ENCODE results near the gene EFCAB11. TPM values are rescaled to one million over a fixed set of nuclear protein-coding genes. Genes with fewer than 3 reads are reported as not detected.
A peak's percentile ranks its signal among the peaks of the same experiment; 100 is the strongest.
"Not testable (repeated sequence)": the region's sequence is repeated elsewhere in the genome, so short reads cannot be mapped to it uniquely, and the experiment has no call there.

The EFCAB11 gene
- total and polyA plus RNA-seq, 2 donors: 6.5 to 14.2 TPM

- no peak overlapping the region for H3K27ac ChIP-seq (ENCODE audit: low read depth)
- no peaks in the 10 kb centered on the region for H3K4me1 ChIP-seq (ENCODE audit: insufficient read depth)
- 52% methylated on average over 2 of the region's 2 CpGs for WGBS
- H3K4me3 ChIP-seq (ENCODE audit: low read depth, low read length): no peak overlapping the region
- no peaks in the 10 kb centered on the region for H3K36me3 ChIP-seq (ENCODE audit: insufficient read depth)
- DNase-seq (ENCODE audit: extremely low spot score): no peak
These were observed 42.3 kb downstream of the EFCAB11 start for GRCh38 chr14:89912221-89912620.

GRCh38 chr14:89911010-89911919, 43.3 kb downstream of the EFCAB11 start:
- no peak overlapping the region for H3K27ac ChIP-seq (ENCODE audit: low read depth)
- 33% methylated on average over 11 of the region's 11 CpGs for WGBS

GRCh38 chr14:89910691-89911009, 43.9 kb downstream of the EFCAB11 start:
- no peak for DNase-seq (ENCODE audit: extremely low spot score)
- Histone ChIP-seq H3K36me3 (ENCODE audit: insufficient read depth) (no peaks in the 10 kb centered on the region), H3K27ac (ENCODE audit: low read depth) (no peak overlapping the region), H3K4me1 (ENCODE audit: insufficient read depth) (no peaks in the 10 kb centered on the region), H3K4me3 (ENCODE audit: low read depth, low read length) (no peak overlapping the region)
- WGBS: 27% methylated on average over 5 of the region's 5 CpGs

More at GRCh38 chr14:89911010-89911919, 43.3 kb downstream of the EFCAB11 start:
- H3K36me3 ChIP-seq (ENCODE audit: insufficient read depth): no peaks in the 10 kb centered on the region
- H3K4me3 ChIP-seq (ENCODE audit: low read depth, low read length): no peak overlapping the region
- H3K4me1 ChIP-seq (ENCODE audit: insufficient read depth): no peaks in the 10 kb centered on the region
- no peak for DNase-seq (ENCODE audit: extremely low spot score)

GRCh38 chr14:89909586-89909985, 44.9 kb downstream of the EFCAB11 start:
- no peak overlapping the region for H3K27ac ChIP-seq (ENCODE audit: low read depth)
- no peaks in the 10 kb centered on the region for H3K4me1 ChIP-seq (ENCODE audit: insufficient read depth)
- H3K36me3 ChIP-seq (ENCODE audit: insufficient read depth): no peaks in the 10 kb centered on the region
- H3K4me3 ChIP-seq (ENCODE audit: low read depth, low read length): no peak overlapping the region
- no peak for DNase-seq (ENCODE audit: extremely low spot score)
- 93% methylated on average over 9 of the region's 9 CpGs for WGBS

- Histone ChIP-seq H3K4me3 (ENCODE audit: low read depth, low read length) (no peak overlapping the region), H3K4me1 (ENCODE audit: insufficient read depth) (no peaks in the 10 kb centered on the region), H3K36me3 (ENCODE audit: insufficient read depth) (no peaks in the 10 kb centered on the region), H3K27ac (ENCODE audit: low read depth) (no peak overlapping the region)
- WGBS: 95% methylated on average over 9 of the region's 9 CpGs
- no peak for DNase-seq (ENCODE audit: extremely low spot score)
These were observed 45.6 kb downstream of the EFCAB11 start for GRCh38 chr14:89908712-89909450.

GRCh38 chr14:89907655-89908054, 46.9 kb downstream of the EFCAB11 start:
- no peak overlapping the region for H3K27ac ChIP-seq (ENCODE audit: low read depth)
- no peaks in the 10 kb centered on the region for H3K36me3 ChIP-seq (ENCODE audit: insufficient read depth)
- DNase-seq (ENCODE audit: extremely low spot score): no peak
- no peak overlapping the region for H3K4me3 ChIP-seq (ENCODE audit: low read depth, low read length)
- 83% methylated on average over 4 of the region's 4 CpGs for WGBS
- H3K4me1 ChIP-seq (ENCODE audit: insufficient read depth): no peaks in the 10 kb centered on the region

GRCh38 chr14:89906000-89906399, 48.5 kb downstream of the EFCAB11 start:
- DNase-seq (ENCODE audit: extremely low spot score): no peak
- H3K4me3 ChIP-seq (ENCODE audit: low read depth, low read length): no peak overlapping the region
- no peaks in the 10 kb centered on the region for H3K36me3 ChIP-seq (ENCODE audit: insufficient read depth)
- H3K4me1 ChIP-seq (ENCODE audit: insufficient read depth): no peaks in the 10 kb centered on the region
- no peak overlapping the region for H3K27ac ChIP-seq (ENCODE audit: low read depth)

GRCh38 chr14:89903340-89903952, 51.1 kb downstream of the EFCAB11 start:
- Histone ChIP-seq H3K36me3 (ENCODE audit: insufficient read depth) (no peaks in the 10 kb centered on the region), H3K4me1 (ENCODE audit: insufficient read depth) (no peaks in the 10 kb centered on the region), H3K27ac (ENCODE audit: low read depth) (no peak overlapping the region), H3K4me3 (ENCODE audit: low read depth, low read length) (no peak overlapping the region)
- no peak for DNase-seq (ENCODE audit: extremely low spot score)
- 61% methylated on average over 4 of the region's 4 CpGs for WGBS

- 81% methylated on average over 4 of the region's 4 CpGs for WGBS
These were observed 51.6 kb downstream of the EFCAB11 start for GRCh38 chr14:89902881-89903280.

GRCh38 chr14:89900802-89901201, 53.7 kb downstream of the EFCAB11 start:
- DNase-seq (ENCODE audit: extremely low spot score): no peak
- WGBS: 76% methylated on average over 4 of the region's 4 CpGs
- no peak overlapping the region for H3K4me3 ChIP-seq (ENCODE audit: low read depth, low read length)
- H3K4me1 ChIP-seq (ENCODE audit: insufficient read depth): no peaks in the 10 kb centered on the region
- H3K27ac ChIP-seq (ENCODE audit: low read depth): no peak overlapping the region
- no peaks in the 10 kb centered on the region for H3K36me3 ChIP-seq (ENCODE audit: insufficient read depth)

More at GRCh38 chr14:89902881-89903280, 51.6 kb downstream of the EFCAB11 start:
- DNase-seq (ENCODE audit: extremely low spot score): no peak
- H3K36me3 ChIP-seq (ENCODE audit: insufficient read depth): no peaks in the 10 kb centered on the region
- no peaks in the 10 kb centered on the region for H3K4me1 ChIP-seq (ENCODE audit: insufficient read depth)
- no peak overlapping the region for H3K4me3 ChIP-seq (ENCODE audit: low read depth, low read length)
- no peak overlapping the region for H3K27ac ChIP-seq (ENCODE audit: low read depth)

GRCh38 chr14:89899917-89900663, 54.4 kb downstream of the EFCAB11 start:
- WGBS: 78% methylated on average over 4 of the region's 4 CpGs

GRCh38 chr14:89899291-89899690, 55.2 kb downstream of the EFCAB11 start:
- Histone ChIP-seq H3K4me3 (ENCODE audit: low read depth, low read length) (no peak overlapping the region), H3K27ac (ENCODE audit: low read depth) (no peak overlapping the region), H3K36me3 (ENCODE audit: insufficient read depth) (no peaks in the 10 kb centered on the region), H3K4me1 (ENCODE audit: insufficient read depth) (no peaks in the 10 kb centered on the region)
- 86% methylated on average over 1 of the region's 1 CpG for WGBS
- no peak for DNase-seq (ENCODE audit: extremely low spot score)

More at GRCh38 chr14:89899917-89900663, 54.4 kb downstream of the EFCAB11 start:
- DNase-seq (ENCODE audit: extremely low spot score): no peak
- Histone ChIP-seq H3K4me1 (ENCODE audit: insufficient read depth) (no peaks in the 10 kb centered on the region), H3K36me3 (ENCODE audit: insufficient read depth) (no peaks in the 10 kb centered on the region), H3K27ac (ENCODE audit: low read depth) (peak overlapping the region; percentile 10), H3K4me3 (ENCODE audit: low read depth, low read length) (no peak overlapping the region)

- not testable (repeated sequence) for H3K4me1 ChIP-seq (ENCODE audit: insufficient read depth); H3K27ac ChIP-seq (ENCODE audit: low read depth); H3K4me3 ChIP-seq (ENCODE audit: low read depth, low read length); H3K36me3 ChIP-seq (ENCODE audit: insufficient read depth); DNase-seq (ENCODE audit: extremely low spot score)
- 91% methylated on average over 3 of the region's 3 CpGs for WGBS
These were observed 61.1 kb downstream of the EFCAB11 start for GRCh38 chr14:89893388-89893787.
